NCI-H2196 (cell line): ENCODE measurements around the gene GALNT7.

Experiments
- DNase-seq: peaks from one replicate; lab custom pipeline; 2025; ENCODE audit not compliant: unreplicated experiment; lab: John Stamatoyannopoulos, UW

The GALNT7 gene

GRCh38 chr4:173235050-173235449 is 66.4 kb downstream of the GALNT7 start:
- DNase-seq, result no peak

DNA sequence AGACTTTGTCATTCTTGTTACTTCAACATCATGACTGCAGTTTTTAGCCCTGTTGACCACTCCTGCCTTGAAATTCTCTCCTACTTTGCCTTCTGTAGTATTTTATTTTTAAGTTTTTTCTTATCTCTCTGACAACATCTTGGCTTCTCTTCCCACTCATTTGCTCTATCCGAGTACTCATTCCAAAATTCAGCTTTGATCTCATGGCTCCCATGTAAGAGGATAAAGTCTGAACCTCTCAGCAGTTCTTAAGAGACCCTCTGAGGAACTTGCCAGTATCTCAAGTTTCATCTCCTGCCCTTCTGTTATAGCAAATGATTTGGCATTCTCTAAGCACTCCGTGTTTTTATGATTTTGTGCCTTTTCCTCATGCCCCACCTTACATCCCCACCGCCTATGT is 67.7 kb downstream of the GALNT7 start:
- no peak for DNase-seq

GRCh38 chr4:173237152-173237551 is 68.5 kb downstream of the GALNT7 start:
- DNase-seq, result no peak

DNA sequence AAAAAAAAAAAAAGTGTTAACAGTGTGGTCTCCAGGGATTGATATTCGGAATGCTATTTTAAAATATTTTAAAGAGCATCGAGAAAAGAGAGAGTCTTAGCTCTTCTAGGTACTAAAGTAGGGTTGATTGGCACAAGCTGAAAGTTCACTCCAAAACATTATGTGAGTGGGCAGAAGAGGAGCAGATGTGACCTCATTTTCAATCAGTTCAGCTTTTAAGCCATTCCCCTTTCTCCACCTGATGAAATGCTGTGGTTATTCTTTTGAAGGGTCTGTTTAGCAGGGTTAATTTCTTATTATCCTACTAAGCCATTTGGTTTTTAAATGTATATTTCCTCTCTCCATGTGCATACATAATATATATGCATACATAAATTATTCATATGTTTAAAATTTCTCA is 69.2 kb downstream of the GALNT7 start:
- no peak for DNase-seq

DNA sequence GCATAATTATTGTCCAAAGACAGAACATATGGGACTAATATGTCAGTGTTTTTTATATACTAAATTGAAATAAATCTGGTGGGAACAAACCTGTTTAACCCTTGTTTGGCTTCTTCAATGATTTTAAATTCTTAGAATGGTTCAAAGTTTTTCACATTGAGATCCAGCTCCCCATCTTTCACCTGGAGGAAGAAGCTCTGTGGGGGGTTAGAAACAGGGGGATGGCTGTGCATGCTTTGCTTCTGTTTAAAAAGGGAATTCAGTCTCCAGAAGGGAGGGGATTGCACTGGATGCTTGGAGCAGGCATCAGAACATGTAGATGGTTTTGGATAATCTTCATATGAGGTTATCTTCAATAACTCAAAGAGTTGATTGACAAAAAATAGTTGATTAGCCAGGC is 72.1 kb downstream of the GALNT7 start:
- no peak for DNase-seq

DNA sequence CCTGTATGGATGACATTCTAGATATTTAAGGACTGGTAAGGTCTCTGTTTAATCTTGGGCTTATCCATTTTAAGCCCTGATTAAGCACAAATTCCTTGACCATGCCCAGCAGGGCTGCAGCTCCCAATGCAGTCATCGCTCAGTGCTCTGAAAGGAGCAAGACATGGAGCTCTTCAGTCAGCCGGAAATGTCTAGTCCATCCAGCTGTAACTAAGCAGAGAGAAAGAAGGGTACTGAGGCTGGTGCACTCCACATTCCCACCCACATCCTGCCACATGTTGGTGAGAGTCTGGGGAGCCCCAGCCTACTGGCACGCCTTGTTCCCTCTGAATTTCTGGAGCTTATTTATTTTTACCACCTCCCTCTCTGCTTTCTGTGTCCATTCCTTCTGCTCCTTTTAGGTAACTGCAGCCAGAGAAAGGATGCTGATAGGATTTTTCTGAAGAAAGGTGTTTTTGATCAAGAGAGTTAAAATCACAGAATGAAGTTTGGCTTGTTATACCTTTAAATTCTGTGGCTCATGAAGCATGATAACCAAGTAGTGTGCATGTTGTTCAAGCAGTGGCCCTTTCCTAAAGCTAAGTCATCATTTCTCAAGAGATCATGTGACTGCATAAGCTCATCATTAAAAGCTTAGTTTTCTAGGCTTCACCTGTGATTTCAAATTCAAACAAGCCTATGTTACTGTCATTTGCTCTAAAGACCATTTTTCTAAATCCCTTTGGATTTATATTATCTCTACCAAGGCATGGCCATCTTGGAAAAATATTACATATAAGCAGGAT is 74.0 kb downstream of the GALNT7 start:
- DNase-seq, result no peak

- DNase-seq, result peak; percentile 4
Observed at GRCh38 chr4:173243321-173243720, 74.7 kb downstream of the GALNT7 start.

DNA sequence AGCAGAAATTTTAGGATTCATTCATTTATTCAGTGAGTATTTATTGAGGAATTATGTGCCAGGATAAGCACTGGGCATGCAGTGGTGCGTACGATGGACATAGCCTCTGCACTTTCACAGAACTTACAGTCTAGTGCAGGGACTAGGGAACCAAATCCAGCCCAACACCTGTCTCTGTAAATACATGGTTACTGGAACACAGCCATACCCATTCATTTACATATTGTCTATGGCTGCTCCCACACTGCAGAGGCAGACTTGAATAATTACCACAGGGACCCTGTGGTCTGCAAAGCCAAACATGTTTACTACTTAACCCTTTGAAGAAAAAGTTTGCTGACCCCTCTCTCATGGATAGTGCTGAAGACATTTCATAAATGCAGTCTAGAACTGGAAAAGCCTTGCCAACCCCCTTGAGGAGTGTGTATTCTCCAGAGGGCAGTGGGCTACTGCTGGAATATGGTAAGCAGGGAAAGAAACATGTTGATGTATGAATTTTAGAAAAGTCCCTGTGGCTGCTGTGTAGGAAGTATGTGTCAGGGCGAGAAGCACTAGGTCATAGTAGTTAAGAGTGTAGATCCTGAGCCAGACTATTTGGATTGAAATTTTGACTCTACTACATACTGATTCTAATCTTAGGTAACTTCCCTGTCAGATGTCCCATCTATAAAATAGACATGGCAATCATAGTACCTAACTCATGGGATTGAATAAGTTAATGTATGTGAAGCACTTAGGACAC is 75.5 kb downstream of the GALNT7 start:
- peak; percentile 44 for DNase-seq

DNA sequence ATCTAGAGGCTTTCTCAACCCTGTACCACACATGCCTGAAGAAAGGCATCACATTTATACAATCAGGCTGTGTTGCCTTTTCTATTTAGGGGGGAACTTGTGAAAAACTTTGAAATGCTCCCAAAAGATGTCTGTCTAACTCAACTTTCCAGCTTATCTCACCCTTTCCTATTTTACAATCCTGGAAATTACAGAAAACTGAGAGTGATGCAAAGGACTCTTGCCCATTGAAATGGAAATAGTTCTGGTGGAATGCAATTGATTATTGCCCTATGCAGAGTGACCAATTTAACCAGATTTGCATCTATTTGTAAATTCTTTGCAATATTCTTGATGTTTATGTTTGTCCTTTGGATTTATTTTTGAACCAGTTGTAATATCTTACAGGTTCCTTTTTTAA is 77.3 kb downstream of the GALNT7 start:
- DNase-seq, result no peak

DNA sequence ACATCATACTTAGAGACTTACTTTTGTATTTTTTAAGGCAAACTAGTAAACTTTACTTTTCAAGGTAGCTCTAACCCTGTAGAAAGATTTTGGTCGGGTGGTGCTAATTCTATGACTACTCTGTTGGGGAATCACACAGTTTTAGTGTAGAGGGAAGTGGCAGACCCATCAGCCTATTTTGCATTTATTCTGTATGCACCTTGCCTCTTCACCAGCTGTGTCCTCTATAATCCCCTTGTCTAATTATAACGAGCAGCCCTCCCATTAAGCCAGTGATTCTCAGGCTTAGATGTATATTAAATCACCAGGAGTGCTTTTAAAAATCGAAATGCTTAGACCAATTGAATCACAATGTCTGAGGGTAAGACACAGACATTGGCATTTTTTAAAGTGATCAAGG is 78.1 kb downstream of the GALNT7 start:
- no peak for DNase-seq

DNA sequence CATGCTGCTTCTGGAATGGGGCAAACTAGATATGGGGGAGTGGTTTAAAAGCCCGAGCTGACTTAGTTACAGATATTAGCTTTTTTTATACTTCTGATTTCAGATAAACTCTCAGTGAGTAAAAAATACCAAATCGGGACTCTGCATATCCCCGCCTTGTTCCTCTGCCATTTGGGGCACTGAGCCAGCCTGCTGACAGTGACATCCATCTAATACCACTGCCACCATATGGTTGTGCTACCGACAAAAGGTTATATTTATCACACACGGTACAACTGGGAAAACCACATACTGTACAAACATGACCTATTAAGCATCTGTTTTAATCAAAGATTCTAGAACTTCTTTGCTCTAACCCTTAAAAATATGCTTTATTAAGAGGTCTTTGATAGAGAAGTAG is 78.7 kb downstream of the GALNT7 start:
- DNase-seq, result no peak

- DNase-seq, result no peak
Observed at GRCh38 chr4:173248690-173249089, 80.1 kb downstream of the GALNT7 start.

- DNase-seq, result peak; percentile 85
Observed at GRCh38 chr4:173252024-173252935, 83.7 kb downstream of the GALNT7 start.

- no peak for DNase-seq
Observed at GRCh38 chr4:173253561-173253960, 85.0 kb downstream of the GALNT7 start.

DNA sequence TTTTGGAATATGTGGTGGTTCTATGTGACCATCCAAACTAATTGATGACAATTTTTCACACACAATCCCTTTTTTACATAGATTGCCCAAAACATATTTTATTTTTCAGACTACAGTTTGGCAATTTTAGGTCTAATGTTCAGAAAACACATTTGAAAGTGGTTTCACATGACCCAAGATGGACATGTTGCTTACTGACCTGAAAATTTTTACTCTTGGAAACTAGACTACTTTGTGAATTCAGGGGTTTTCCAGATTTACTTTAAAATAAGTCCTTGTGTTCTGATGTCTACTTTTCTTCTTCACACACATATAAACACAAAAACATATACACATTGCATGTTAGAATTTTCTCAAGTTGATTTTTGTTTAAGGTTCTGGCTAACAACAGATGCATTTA is 86.0 kb downstream of the GALNT7 start:
- DNase-seq, result no peak

DNA sequence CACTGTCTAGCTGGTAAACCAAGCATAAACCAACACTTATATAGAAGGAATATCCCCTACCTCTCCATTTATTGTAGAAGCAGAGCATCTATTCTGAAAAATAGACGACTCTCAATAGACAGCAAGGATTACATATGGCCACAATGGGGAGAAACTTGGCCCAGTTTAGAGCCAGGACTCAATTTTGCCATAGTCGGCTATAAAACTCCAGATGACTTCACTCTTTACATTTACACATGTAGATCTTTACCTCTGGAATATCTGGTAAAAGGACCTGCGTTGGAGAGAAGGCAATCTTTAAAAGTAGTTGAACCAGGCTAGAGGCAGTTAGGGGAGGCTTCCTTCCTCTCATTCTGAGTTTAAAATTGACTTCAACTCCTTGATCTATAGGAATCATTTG is 88.2 kb downstream of the GALNT7 start:
- DNase-seq, result no peak

- peak; percentile 27 for DNase-seq
Observed at GRCh38 chr4:173257732-173258717, 89.4 kb downstream of the GALNT7 start.

DNA sequence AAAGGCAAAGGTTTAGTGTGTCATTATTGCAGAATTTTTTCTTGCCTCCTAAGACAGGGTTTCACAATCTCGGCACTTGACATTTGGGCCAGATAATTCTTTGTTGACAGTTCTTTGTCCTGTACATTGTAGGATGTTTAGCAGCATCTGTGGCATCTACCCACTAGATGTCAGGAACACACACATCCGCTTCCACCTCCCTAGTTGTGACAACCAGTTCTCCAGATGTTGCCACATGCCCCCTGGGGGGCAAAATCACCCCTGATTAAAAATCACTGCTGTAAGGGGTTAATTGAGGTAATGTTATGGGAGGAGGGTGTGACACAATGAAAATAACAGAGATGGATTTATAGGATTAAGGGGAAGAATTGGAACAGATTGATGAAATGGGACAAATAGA is 90.3 kb downstream of the GALNT7 start:
- DNase-seq, result no peak

DNA sequence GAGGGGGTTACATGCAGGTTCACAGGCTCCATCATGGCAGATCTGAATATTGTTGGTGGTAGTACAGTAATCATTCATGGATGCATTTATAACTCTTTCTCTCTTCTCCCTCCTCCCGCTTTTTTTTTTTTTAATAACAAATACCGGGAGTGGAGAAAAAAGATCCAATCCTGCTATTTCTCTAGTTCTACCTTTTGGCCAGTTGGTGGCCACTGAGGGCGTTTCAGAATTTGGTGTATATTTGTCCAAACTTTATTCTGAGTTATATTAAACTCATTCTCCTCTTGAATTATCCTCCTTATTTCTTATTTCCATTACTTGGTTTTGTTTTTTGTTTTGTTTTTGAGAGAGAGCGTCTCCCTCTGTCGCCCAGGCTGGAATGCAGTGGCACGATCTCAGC is 90.7 kb downstream of the GALNT7 start:
- no peak for DNase-seq

DNA sequence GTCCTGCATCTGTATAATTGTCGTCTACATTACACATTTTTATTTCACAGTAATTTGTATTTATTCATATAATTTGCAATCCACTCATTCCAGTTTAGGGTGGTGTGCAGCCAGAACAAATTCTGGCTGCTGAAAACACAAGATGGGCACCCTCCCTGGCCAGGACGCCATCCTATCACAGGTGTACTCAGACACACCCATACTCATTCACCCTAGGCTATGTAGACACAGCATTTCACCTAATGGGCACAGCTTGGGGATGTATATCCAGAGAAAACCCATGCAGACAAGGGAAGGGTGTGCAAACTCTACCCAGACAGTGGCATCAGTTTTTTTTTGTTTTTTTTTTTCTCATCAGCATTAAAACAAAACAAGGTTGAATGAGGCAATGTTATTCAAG is 92.4 kb downstream of the GALNT7 start:
- DNase-seq, result no peak
